ENCODE measurements around the gene ABCC1.
"Not testable (repeated sequence)": the region's sequence is repeated elsewhere in the genome, so short reads cannot be mapped to it uniquely, and the experiment has no call there.

Gene ABCC1

GRCh38 chr16:16159662-16160061, 210.2 kb downstream of the ABCC1 start:
- DNase-seq (ENCODE audit: low read depth in 2 of 2), result no peak

DNA sequence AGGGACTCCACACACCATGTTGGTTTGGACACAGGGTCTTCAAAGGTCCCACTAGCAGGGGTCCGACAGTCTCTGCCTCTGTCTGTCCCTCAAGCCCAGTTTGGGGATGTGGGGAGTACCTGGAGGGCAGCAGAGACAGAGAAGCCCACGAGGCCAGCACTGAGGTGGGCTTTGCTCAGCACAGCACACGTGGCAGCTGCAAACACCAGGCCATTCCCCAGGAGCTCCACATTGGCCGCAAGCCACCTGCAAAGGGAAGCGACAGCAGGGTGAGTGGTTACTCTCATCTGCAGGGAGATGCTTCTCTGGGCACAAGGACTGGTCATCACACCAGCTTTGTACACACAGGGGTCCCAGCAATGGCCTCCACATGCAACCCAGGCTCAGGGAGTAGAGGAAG, 211.9 kb downstream of the ABCC1 start:
- DNase-seq (ENCODE audit: low read depth in 2 of 2), result no peak

DNA sequence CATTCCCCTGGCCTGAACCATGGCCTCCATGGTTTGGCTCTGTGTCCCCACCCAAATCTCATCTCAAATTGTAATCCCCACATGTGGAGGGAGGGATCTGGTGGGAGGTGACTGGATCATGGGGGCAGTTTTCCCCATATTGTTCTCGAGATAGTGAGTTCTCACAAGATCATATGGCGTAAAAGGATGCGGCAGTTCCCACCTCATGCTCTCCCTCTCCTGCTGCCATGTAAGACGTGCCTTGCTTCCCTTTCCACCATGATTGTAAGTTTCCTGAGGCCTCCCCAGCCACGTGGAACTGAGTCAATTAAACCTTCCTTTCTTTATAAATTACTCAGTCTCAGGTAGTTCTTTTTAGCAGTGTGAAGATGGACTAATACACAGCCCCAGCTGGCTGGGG, 212.4 kb downstream of the ABCC1 start:
- DNase-seq (ENCODE audit: low read depth in 2 of 2), result not testable (repeated sequence)

DNA sequence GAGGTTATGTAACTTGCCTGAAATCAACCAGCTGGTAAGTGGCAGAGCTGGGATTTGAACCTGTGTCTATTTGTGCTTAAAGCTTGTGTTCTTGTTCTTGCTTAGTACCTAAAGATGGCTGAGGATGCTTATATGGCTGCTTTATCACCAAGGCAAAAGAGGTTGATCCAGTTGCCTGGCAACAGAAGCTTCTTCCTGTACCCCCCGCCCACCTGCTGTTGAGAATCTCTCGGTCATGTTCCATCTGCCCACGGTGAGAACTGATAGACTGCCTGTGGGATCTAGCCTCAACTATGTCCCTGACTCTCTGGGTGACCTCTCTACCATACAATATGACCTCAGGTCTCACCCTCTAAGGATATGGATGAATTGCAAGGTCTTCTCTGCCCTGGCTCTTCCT, 213.2 kb downstream of the ABCC1 start:
- DNase-seq (ENCODE audit: low read depth in 2 of 2), result no peak

DNA sequence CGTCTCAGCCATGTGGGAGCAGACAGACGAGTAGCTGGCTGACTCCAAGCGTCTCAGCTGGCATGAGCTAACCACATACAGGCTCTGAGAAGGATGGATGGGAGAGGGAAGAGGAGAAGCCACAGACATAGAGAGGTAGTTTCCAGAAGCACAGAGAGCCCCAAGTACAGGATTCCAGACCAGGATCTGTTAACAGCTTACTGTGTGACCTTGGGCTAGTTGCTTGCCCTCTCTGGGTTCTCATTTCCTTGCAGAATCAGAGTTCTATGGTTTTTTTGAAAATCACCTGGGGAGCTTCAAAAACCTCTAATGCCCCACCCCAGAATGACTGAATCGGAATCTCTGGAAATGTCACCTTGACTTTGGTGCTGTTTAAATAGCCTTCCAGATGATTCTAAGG, 213.7 kb downstream of the ABCC1 start:
- DNase-seq (ENCODE audit: low read depth in 2 of 2), result no peak

DNA sequence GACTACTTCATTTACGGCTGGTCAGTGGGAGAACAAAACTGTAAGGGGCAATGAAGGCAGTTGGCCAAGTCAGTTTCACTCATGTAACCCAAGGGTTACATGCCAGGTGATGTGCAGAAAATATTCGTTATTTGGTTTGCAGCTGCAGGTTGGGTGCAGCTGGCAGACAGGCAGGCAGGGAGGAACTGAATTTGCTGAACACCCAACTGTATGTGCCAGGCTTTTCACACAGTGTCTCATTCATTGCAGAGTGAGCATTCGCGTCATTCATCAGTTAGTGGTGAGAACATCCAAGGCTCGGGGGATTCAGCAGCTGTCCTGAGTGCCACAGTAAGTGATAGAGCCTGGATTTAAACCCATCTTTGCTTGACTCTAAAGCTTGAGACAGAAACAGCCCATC, 214.2 kb downstream of the ABCC1 start:
- DNase-seq (ENCODE audit: low read depth in 2 of 2), result no peak

DNA sequence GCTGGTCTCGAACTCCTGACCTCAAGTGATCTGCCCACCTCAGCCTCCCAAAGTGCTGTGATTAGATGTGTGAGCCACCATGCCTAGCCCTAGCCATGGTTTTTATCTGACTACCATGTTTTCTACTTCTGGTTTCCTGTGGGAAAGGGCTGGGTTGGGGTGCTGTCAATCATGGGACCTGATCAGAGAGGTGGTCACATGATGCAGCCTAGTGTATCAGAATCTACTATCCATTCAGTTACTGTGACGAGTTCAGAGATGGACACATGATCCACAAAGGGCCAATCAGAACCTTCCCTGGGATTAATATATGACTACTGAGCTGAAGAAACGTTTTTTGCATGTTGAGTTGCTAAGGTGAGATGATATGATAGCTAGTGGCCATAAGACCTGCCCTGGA, 214.8 kb downstream of the ABCC1 start:
- DNase-seq (ENCODE audit: low read depth in 2 of 2), result no peak

DNA sequence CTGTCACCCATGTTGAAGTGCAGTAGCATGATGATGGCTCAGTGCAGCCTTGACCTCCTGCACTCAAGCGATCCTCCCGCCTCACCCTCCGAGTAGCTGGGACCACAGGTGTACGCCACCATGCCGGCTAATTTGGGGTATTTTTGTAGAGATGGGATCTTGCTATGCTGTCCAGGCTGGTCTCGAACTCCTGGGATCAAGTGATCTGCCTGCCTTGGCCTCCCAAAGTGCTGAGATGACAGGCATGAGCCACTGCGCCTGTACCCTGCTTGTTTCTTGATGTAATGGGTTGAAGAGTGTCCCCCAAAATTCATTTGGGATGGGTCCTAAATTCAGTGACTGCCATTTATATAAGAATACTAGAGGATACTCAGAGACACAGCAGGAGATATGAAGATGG, 216.7 kb downstream of the ABCC1 start:
- DNase-seq (ENCODE audit: low read depth in 2 of 2), result no peak

DNA sequence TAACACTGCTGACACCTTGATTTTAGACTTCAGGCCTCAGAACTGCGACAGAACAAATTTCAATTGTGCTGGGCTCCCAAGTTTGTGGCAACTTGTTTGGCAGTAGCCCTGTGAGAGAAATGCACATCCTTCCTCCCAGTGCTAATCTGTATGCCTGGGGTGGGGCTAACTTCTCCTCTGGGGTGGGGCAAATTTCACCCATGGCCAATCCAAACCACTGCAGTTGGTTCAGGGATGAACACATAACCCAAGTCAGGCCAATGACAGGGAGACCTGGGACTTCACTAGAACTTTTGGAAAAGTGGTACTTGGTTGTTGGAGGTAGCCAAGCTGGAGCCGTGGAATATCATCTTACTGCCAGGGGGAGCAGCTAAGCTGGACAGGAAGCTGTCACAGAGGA, 217.5 kb downstream of the ABCC1 start:
- DNase-seq (ENCODE audit: low read depth in 2 of 2), result no peak

DNA sequence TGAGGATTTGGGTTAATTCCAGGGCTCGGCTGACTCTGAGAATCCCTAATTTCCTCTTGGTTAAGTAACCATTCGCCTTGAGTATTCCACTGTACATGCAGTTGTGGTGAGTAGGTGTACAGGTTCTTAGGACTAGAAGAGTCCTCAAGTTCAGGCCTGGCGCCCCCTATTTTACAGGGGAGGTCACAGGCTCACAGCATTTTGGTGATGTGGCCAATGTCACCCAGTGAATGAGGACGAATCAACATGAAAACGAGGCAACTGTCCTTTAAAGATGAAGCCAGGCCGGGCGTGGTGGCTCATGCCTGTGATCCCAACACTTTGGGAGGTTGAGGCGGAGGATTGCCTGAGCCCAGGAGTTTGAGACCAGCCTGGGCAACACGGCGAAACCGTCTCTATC, 218.5 kb downstream of the ABCC1 start:
- no peak for DNase-seq (ENCODE audit: low read depth in 2 of 2)

GRCh38 chr16:16168431-16168830, 219.0 kb downstream of the ABCC1 start:
- DNase-seq (ENCODE audit: low read depth in 2 of 2), result no peak

DNA sequence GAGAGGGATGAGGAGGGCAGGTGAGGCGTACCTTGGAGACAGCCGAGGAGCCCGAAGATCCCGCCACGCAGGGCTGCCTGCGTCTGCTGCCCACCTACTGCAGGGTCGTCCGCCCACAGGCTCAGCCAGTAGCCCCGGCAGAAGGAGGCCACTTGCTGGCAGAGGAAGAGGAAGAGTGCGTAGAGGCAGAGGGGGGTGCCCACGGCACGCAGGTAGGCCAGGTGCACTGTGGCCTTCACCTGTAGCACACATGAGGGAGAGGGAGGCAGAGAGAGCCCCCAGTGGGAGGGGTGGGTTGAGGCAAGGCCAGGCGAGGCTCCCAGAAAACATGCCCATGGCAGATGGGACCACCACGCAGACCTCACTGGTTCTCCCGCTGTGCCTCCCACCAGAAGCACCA, 220.2 kb downstream of the ABCC1 start:
- DNase-seq (ENCODE audit: low read depth in 2 of 2), result no peak

DNA sequence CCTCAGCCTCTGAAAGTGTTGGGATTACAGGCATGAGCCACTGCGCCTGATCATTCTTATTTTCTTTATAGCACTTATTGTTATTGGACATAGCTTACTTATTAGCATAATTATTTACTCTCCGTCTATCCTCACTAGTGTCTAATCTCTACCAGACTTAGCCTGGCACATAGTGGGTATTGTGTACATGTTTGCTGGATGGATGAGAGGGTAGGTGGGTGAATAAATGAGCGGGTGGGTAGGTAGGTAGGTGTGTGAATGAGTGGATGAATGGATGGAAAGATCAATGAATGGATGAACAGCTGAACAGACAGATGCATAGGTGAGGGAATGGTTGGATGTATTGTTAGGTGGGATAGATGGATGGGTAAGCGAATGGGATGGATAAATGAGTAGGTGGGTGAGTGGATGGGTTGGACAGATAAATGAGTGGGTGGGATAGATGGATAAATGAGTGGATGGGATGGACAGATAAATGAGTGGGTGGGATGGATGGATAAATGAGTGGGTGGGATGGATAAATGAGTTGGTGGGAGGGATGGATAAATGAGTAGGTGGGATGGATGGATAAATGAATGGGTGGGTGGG, 222.0 kb downstream of the ABCC1 start:
- DNase-seq (ENCODE audit: low read depth in 2 of 2), result no peak

GRCh38 chr16:16172991-16173390, 223.6 kb downstream of the ABCC1 start:
- no peak for DNase-seq (ENCODE audit: low read depth in 2 of 2)

- DNase-seq (ENCODE audit: low read depth in 2 of 2), result no peak
These were observed 225.9 kb downstream of the ABCC1 start for GRCh38 chr16:16175296-16175695.

GRCh38 chr16:16176328-16176727, 226.9 kb downstream of the ABCC1 start:
- DNase-seq (ENCODE audit: low read depth in 2 of 2), result no peak

- no peak for DNase-seq (ENCODE audit: low read depth in 2 of 2)
These were observed 229.2 kb downstream of the ABCC1 start for GRCh38 chr16:16178455-16179162.

GRCh38 chr16:16181748-16182147, 232.3 kb downstream of the ABCC1 start:
- DNase-seq (ENCODE audit: low read depth in 2 of 2), result not testable (repeated sequence)

DNA sequence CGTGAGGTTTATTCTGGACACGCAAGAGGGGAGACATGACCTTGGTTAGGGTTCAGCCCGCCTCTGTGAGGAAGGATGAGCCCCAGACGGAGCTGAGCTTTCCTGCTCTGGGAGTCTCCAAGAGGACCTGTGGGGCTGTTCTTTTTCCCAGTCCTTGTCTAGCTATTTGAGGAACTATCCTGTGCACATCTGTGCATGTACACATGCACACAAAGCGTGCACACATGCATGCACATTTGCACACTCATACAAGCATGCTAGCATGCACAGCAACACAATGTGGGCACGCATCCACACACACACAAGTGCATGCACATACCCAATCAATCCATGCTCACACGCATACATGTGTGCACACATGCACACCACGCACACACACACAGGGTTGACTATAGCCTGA, 233.5 kb downstream of the ABCC1 start:
- DNase-seq (ENCODE audit: low read depth in 2 of 2), result no peak

GRCh38 chr16:16183562-16183961, 234.1 kb downstream of the ABCC1 start:
- no peak for DNase-seq (ENCODE audit: low read depth in 2 of 2)

DNA sequence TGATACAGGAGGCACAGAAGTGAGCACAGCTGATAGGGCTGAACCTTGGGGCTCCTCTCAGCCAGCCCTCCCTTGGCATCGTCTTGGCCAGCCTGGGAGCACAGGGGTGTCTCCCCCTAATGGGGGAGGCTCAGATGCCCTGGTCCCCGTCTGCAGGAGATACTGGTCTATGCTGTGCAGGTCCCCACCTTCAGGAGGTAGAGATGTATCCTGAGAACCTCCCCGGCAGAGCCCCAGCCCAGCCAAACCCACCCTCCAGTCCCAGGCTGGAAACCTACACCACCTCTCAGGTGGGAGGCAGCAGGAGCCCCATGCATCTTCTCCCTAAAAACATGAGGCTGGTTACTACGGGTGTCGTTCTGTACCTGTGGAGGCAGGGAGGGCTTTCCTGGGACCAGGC, 235.2 kb downstream of the ABCC1 start:
- no peak for DNase-seq (ENCODE audit: low read depth in 2 of 2)

DNA sequence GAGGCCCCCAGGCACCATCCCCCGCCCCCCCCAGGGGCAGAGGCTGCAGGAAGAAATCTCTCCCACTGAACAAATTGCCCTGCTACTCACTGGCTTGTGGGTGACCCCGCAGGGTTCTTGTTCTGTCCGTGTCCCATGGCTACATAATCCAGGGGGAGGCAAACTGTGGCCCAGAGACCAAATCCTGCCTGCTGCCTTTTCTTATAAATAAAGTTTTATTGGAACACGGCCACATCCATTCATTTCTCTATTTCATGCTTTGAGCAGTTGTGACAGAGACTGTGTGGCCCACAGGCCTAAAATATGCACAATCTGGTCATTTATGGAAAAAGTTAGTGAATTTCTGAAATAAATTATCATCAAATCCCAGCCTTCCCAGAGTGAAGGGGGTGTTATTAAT, 235.7 kb downstream of the ABCC1 start:
- no peak for DNase-seq (ENCODE audit: low read depth in 2 of 2)

- no peak for DNase-seq (ENCODE audit: low read depth in 2 of 2)
These were observed 237.4 kb downstream of the ABCC1 start for GRCh38 chr16:16186820-16187219.

GRCh38 chr16:16188827-16189226, 239.4 kb downstream of the ABCC1 start:
- no peak for DNase-seq (ENCODE audit: low read depth in 2 of 2)
